Liver (tissue), 3 donors: ENCODE measurements around the gene MTFR1L.

ENCODE experiments used
- CTCF ChIP-seq: fragments of 150-350 bp; IDR thresholded peaks from 2 replicates; pipeline ENCODE4 v1.5.1; 2017; ENCODE audit warnings: improper control_type of control experiment, low read depth, low read length; ENCODE audit not compliant: missing input control
- FOXA1 ChIP-seq: IDR thresholded peaks from 2 replicates; pipeline ENCODE4 v1.6.1; 2016; ENCODE audit warnings: antibody characterized with exemption
- FOXA2 ChIP-seq: IDR thresholded peaks from 2 replicates; pipeline ENCODE4 v1.6.1; 2016; ENCODE audit warnings: antibody characterized with exemption
- GABPA ChIP-seq, 2 donors: IDR thresholded peaks in 1 of 2; conservative IDR thresholded peaks in 1 of 2; 2 replicates each; pipeline ENCODE4 v1.6.1; 2016; ENCODE audit warnings: antibody characterized with exemption in 2 of 2, mild to moderate bottlenecking in 1 of 2, moderate library complexity in 1 of 2
- JUND ChIP-seq, 2 donors: IDR thresholded peaks; 2 replicates each; pipeline ENCODE4 v1.6.1; 2016; ENCODE audit warnings: antibody characterized with exemption in 2 of 2
- MAX ChIP-seq: IDR thresholded peaks from 2 replicates; pipeline ENCODE4 v1.6.1; 2016; ENCODE audit warnings: antibody characterized with exemption
- RAD21 ChIP-seq, 2 donors: IDR thresholded peaks; 2 replicates each; pipeline ENCODE4 v1.6.1; 2016; ENCODE audit warnings: antibody characterized with exemption in 2 of 2, mild to moderate bottlenecking in 2 of 2
- REST ChIP-seq: IDR thresholded peaks from 2 replicates; pipeline ENCODE4 v1.6.1; 2016; ENCODE audit warnings: antibody characterized with exemption, mild to moderate bottlenecking
- RXRA ChIP-seq, 2 donors: IDR thresholded peaks; 2 replicates each; pipeline ENCODE4 v1.6.1; 2017 to 2018; ENCODE audit warnings: antibody characterized with exemption in 2 of 2, mild to moderate bottlenecking in 1 of 2
- SP1 ChIP-seq: IDR thresholded peaks from 2 replicates; pipeline ENCODE4 v1.6.1; 2018; ENCODE audit warnings: antibody characterized with exemption, mild to moderate bottlenecking
- TAF1 ChIP-seq: conservative IDR thresholded peaks from 2 replicates; pipeline ENCODE4 v1.6.1; 2016; ENCODE audit warnings: antibody characterized with exemption, mild to moderate bottlenecking
- YY1 ChIP-seq: IDR thresholded peaks from 2 replicates; pipeline ENCODE4 v1.6.1; 2016; ENCODE audit warnings: antibody characterized with exemption, mild to moderate bottlenecking
- ZBTB33 ChIP-seq: IDR thresholded peaks from 2 replicates; pipeline ENCODE4 v1.6.1; 2016; ENCODE audit warnings: antibody characterized with exemption
- donor health status: healthy.
- donor health status: healthy.

- TF ChIP-seq CTCF (no peak), GABPA (IDR thresholded peaks at IDR 0.05 in 1 of 2, conservative IDR thresholded peaks at IDR 0.05 in 1 of 2) (no peak), REST (no peak), MAX (no peak), JUND (IDR thresholded peaks at IDR 0.05) (no peak), FOXA1 (no peak), RAD21 (IDR thresholded peaks at IDR 0.05) (no peak), YY1 (no peak), SP1 (no peak), TAF1 (no peak), ZBTB33 (peak; percentile 97), RXRA (IDR thresholded peaks at IDR 0.05) (no peak), FOXA2 (no peak)
These were observed 725 bp downstream of the MTFR1L start for GRCh38 chr1:25820247-25821111.
